Hematopoietic multipotent progenitor cell treated with erythropoietin and hydrocortisone succinate and interleukin-3 and kit ligand, for 8 days (in vitro differentiated cells): ENCODE measurements around the gene LRBA.
"Not testable (repeated sequence)": the region's sequence is repeated elsewhere in the genome, so short reads cannot be mapped to it uniquely, and the experiment has no call there.

Experiments
- DNase-seq: peaks from one replicate; pipeline ENCODE4 v3.0.0-alpha.2; 2015

Gene LRBA

DNA sequence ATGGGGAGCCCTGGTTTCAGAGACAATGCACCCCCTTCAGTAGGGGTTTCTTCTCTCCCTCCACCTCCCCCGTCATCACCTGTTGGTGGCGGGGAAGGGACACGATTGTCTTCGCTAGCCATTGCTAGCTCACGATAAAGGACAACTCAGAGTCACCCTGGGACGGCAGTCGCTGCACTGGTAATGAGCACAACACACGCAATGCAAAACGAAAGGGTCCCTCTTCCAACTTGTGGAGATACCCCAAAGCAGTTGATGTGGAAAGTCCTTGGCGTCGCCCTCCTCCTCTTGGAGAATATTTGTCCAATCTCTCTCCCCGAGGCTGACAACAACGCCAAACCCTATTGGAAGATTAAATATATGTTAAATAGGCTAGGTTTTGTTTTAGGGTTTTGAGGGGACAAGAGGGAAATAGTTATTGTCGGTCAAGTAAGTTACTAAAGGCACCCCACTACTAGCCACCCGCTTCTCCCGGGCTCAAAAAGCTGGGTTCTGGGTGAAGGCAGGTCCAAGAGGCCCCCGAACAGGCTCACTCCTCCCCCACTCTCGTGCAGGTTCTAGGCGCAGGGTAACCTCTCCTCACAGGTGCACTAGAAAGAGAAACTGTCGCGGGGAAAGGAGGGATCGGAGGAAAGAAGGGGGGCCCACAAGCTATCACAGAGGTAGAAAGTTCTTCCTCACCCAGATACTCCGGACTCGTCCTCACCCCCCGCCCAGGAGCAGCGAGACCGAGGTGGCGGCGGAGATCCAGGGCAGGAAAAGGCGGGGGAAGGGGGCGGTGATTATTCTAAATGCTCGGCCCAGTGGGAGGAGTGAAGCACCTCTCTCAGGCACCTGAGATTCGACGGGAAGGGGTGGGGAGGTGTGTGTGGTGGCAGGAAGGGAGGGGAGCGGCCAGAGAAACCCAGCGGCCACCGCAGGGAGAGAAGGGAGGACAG is at the start of gene LRBA:
TSS of gene LRBA (minus strand) at position 764 of the 938 bp plus-strand sequence. CDS start at position 122, 642 bp downstream.
- peak; percentile 89 for DNase-seq

DNA sequence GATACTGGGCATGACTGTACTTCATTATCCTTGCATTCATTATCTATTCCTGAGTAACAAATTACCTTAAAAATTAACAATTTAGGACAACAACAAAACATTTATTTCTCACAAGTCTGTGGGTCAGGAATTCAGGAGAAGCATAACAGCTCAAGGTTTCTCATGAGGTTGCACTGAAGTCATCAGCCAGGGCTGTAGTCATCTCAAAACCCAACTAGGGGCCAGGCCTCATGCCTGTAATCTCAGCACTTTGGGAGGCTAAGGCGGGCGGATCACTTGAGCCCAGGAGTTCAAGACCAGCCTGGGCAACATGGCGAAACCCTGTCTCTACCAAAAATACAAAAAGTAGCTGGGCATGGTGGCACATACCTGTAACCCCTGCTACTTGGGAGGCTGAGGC is 48.1 kb upstream of the LRBA start:
- DNase-seq, result not testable (repeated sequence)

GRCh38 chr4:151055539-151055938 is 40.5 kb upstream of the LRBA start:
- DNase-seq, result no peak

- DNase-seq, result no peak
Measured at GRCh38 chr4:151052785-151053184, 37.7 kb upstream of the LRBA start.

DNA sequence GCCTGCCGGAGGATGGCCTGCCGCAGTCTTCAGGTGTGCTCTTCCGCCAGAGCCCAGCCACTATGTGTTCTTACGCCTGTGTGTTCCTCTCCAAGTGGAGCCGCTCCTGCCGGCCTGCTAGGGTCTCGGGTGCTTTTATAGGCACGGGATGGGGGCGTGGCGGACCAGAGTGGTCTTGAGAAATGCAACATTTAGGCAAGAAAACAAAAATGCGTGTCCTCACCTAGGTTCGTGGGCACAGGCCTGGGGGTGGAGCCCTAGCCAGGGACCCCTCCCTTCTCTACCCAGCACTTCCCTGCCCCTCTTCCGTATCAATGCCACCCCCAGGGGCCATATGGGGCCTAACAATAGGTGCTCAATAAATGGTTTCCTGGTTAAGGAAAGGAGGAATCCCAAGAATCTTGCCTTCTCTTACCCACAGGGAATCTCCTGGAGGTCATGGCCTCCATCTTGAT is 34.4 kb upstream of the LRBA start:
- DNase-seq, result no peak

DNA sequence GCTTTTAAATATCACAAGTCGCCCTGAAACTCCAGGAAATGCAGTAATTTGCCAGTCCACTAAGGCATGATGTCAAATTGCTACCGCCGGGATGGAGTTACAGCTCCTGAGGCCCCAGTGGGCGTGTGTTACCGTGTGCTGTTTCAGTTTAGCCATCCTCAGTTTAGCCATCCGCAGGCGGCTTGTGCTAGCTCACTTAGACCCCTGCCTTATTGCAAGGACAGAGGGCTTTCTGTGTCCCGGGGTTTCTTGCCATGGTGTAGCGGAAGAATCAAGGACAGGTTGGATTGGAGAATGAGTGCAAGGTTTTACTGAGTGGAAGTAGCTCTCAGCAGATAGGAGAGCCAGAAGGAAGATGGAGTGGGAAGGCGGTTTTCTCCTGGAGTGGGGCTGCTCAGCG is 33.8 kb upstream of the LRBA start:
- no peak for DNase-seq

GRCh38 chr4:151046609-151047008 is 31.5 kb upstream of the LRBA start:
- no peak for DNase-seq

DNA sequence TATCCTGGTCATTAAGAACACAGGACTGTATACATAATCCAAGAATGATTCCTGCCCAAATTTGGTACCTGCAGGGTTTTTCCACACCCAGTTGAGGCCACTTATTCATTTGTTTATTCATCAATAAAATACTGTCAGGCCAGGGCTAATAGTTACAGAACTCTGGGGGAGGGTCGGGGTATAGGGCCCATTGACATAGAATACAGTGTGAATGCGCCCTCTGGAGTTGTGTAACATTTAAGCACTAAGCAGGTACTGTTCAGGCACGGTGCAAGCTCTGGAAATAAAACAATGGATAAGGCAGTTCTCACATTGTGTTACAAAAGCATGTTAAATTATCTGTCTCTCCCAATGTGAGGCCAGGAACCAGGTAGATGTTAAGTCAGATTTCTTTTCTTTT is 30.8 kb upstream of the LRBA start:
- DNase-seq, result peak; percentile 39

- no peak for DNase-seq
Measured at GRCh38 chr4:151043803-151044515, 28.9 kb upstream of the LRBA start.

- DNase-seq, result no peak
Measured at GRCh38 chr4:151039733-151040132, 24.6 kb upstream of the LRBA start.

DNA sequence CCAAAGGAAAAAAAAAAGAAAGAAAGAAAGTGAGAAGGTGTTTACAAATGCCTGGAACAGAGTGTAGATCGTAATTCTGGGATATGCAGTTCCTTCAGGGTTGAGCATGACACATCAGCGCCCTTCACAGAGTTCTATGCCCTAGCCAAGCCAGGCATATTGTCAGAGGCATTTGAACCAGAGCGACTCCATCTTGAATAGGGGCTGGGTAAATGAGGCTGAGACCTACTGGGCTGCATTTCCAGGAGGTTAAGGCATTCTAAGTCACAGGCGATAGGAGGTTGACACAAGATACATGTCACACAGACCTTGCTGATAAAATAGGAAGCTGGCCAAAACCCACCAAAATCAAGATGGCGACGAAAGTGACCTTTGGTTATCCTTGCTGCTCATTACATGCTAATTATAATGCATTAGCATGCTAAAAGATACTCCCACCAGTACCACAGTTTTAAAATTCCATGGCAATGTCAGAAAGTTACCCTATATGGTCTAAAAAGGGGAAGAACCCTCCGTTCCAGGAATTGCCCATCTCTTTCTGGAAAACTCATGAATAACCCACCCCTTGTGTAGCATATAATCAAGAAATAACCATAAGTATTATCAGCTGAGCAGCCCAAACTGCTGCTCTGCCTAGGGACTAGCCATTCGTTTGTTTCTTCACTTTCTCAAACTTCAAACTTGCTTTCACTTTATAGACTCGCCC is 23.5 kb upstream of the LRBA start:
- peak; percentile 58 for DNase-seq

DNA sequence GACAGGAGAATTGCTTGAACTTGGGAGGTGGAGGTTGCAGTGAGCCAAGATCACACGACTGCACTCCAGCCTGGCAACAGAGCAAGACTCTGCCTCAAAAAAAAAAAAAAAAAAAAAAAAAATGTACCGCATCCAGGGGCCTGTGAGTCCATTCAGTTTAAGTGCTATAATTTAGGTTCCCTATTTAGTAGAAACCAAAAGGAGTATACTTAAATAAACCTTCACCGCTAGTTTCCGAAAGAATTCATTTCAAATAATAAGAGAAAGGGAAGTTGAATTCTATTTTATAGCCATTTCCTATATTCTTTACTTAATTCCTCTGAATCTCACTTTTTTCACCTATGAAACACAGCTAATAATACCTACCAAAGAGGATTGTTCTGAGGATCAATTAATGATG is 20.8 kb upstream of the LRBA start:
- DNase-seq, result no peak

- no peak for DNase-seq
Measured at GRCh38 chr4:151035328-151035727, 20.2 kb upstream of the LRBA start.

- DNase-seq, result no peak
Measured at GRCh38 chr4:151034829-151035228, 19.7 kb upstream of the LRBA start.

DNA sequence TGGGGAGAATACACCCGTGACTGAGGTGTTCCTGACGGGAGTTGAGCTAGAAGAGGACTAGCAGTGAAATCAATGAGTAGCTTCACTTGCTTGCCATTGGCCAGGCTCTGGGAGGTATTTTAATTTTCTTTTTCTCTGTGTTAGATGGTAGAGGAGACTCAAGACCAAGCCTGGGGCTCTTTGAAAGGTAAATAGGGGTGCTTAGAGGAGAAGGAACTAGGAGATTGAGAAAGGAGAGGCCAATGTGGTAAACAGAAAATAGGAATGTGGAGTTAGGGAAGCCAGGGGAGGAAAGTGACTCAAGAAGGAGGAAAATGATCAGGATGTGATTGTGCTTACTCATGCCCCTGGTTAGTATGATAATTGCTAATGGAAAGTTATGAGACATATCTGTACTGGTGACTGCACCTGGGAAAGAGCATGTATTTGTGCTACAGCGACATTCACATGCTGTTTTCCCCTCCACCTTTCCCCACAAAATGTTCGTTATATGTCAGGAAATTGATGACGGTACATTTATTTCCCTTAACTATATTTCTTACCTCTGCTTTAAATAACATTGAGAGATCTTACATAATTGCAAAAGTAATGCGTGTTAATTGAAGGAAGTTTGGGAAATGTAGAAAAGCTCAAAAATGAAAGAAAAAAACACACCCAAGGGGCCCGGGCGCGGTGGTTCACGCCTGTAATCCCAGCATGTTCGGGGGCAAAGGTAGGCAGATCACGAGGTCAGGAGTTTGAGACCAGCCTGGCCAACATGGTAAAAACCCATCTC is 16.9 kb upstream of the LRBA start:
- peak; percentile 74 for DNase-seq

GRCh38 chr4:151029537-151029936 is 14.5 kb upstream of the LRBA start:
- peak; percentile 44 for DNase-seq

DNA sequence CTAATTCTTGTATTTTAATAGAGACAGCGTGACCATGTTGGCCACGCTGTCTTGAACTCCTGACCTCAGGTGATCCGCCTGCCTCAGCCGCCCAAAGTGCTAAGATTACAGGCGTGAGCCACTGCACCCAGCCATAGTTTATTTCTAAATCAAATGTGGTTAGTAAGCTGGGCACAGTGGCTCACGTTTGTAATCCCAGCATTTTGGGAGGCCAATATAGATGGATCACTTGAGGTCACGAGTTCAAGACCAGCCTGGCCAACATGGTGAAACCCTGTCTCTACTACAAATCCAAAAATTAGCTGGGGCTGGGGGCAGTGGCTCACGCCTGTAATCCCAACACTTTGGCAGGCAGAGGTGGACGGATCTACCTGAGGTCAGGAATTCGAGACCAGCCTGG is 13.9 kb upstream of the LRBA start:
- not testable (repeated sequence) for DNase-seq

DNA sequence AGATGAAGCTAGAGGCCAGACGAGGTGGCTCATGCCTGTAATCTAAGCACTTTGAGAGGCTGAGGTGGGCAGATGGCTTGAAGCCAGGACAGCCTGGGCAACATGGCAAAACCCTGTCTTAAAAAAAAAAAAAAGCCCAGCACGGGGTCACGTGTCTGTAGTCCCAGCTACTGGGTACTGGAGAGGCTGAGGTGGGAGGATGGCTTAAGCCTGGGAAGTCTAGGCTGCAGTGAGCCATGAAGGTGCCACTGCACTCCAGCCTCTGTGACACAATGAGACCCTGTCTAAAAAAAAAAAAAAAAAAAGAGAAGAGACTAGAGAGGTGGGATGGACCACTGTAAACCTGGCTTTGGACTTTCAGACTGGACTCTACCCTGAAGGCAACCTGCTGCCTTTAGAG is 10.7 kb upstream of the LRBA start:
- DNase-seq, result no peak

DNA sequence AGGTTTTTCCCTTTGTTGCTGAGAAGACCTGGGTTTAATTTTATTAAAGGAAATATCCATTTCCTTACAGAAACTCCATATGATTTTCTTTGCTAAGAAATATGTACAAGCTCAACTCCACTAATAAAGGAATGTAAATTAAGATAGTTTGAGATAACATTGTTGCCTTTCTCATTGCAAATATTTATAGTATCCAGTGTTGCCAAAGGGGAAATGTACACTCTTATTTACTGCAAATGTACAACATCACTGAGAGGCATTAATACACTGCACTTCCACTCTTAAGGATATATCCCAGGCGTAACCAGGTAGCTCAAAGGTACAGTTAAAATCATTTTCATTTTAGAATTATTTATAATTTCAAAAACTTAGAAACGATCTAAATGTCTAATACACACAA is 7.5 kb upstream of the LRBA start:
- DNase-seq, result no peak

- DNase-seq, result no peak
Measured at GRCh38 chr4:151021637-151022334, 6.7 kb upstream of the LRBA start.

- peak; percentile 78 for DNase-seq
Measured at GRCh38 chr4:151015459-151016347, 619 bp upstream of the LRBA start.
